Thyroid gland (tissue), 4 donors: ENCODE measurements around the gene PDE1C.

Experiments
- POLR2A ChIP-seq, 2 donors: fragments of 450-650 bp; IDR thresholded peaks; one replicate each; pipeline ENCODE4 v1.6.1; 2017; ENCODE audit warnings: antibody characterized with exemption in 2 of 2, mild to moderate bottlenecking in 2 of 2, moderate library complexity in 1 of 2
- TF ChIP-seq, protein P1 (sequence below), 6 experiments: fragments of 200-600 bp in 3 of 6; fragments of 450-650 bp in 3 of 6; sonication (generic) in 3 of 6; IDR thresholded peaks; one replicate each; pipeline ENCODE4 v1.5.1; 2016 to 2019; ENCODE audit warnings: antibody characterized with exemption in 6 of 6, mild to moderate bottlenecking in 2 of 6, inconsistent platforms in 1 of 6, moderate library complexity in 1 of 6

DNA sequence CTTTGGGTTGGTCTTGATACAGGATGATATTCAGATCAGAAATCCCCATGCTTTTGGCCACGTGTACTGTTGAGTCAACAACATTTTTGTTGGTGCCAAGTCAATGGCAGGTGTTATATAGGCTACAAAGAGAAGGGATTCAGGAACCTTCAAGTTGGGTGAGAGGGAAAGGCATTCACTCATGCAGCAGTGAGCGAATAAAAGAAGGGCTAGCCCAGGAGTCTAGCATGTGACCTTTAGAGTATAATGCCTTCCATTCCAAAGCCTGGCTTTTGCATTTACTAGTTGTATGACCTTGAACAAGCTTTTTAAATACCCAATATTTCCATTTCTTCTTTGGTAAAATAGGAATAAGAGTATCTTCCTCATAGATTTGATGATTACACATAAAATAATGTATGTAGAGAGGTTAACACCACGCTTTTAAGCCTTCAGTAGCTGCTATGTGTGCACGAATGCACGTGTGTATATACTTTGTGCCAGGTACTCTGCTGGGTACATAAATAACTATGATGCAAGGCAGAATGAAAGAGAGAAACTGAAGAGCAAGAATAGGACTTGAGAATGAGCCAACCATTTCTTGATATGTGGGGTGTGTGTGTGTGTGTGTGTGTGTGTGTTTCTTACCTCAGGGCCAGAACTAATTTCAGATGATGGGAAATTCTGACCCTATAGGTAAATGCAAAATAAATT is 163.6 kb downstream of the PDE1C start:
- TF ChIP-seq, protein P1, sequence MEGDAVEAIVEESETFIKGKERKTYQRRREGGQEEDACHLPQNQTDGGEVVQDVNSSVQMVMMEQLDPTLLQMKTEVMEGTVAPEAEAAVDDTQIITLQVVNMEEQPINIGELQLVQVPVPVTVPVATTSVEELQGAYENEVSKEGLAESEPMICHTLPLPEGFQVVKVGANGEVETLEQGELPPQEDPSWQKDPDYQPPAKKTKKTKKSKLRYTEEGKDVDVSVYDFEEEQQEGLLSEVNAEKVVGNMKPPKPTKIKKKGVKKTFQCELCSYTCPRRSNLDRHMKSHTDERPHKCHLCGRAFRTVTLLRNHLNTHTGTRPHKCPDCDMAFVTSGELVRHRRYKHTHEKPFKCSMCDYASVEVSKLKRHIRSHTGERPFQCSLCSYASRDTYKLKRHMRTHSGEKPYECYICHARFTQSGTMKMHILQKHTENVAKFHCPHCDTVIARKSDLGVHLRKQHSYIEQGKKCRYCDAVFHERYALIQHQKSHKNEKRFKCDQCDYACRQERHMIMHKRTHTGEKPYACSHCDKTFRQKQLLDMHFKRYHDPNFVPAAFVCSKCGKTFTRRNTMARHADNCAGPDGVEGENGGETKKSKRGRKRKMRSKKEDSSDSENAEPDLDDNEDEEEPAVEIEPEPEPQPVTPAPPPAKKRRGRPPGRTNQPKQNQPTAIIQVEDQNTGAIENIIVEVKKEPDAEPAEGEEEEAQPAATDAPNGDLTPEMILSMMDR (IDR thresholded peaks at IDR 0.05) = no peak
- no peak for TF ChIP-seq POLR2A (IDR thresholded peaks at IDR 0.05)
